HG03139 (cell line): ENCODE data around the gene ANKRD33.

Experiments used
- ATAC-seq: cut with Tn5 transposase; IDR thresholded peaks from one replicate; pipeline ENCODE4 v1.9.1; 2021; ENCODE audit not compliant: unreplicated experiment

Gene ANKRD33

GRCh38 chr12:51914034-51914923 is 26.4 kb downstream of the ANKRD33 start:
- ATAC-seq, result no peak

- no peak for ATAC-seq
Measured at GRCh38 chr12:51915003-51915625, 27.2 kb downstream of the ANKRD33 start.

DNA sequence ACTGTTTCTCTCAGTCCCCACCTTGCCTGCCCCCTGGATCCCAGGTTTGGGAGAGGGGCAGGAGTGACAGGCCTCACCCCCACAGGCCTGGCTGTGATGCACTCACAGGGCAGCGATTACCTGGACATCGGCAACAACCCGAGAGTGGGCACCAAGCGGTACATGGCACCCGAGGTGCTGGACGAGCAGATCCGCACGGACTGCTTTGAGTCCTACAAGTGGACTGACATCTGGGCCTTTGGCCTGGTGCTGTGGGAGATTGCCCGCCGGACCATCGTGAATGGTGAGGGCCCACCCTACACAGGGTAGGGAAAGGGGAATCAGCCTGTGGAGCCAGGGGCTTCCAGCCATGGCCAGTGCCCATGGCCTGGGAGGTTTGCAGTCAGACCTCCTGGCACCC is 28.0 kb downstream of the ANKRD33 start:
- no peak for ATAC-seq

- ATAC-seq, result no peak
Measured at GRCh38 chr12:51917041-51917590, 29.2 kb downstream of the ANKRD33 start.

GRCh38 chr12:51917746-51918453 is 30.0 kb downstream of the ANKRD33 start:
- ATAC-seq, result no peak

- no peak for ATAC-seq
Measured at GRCh38 chr12:51920046-51920445, 32.1 kb downstream of the ANKRD33 start.

DNA sequence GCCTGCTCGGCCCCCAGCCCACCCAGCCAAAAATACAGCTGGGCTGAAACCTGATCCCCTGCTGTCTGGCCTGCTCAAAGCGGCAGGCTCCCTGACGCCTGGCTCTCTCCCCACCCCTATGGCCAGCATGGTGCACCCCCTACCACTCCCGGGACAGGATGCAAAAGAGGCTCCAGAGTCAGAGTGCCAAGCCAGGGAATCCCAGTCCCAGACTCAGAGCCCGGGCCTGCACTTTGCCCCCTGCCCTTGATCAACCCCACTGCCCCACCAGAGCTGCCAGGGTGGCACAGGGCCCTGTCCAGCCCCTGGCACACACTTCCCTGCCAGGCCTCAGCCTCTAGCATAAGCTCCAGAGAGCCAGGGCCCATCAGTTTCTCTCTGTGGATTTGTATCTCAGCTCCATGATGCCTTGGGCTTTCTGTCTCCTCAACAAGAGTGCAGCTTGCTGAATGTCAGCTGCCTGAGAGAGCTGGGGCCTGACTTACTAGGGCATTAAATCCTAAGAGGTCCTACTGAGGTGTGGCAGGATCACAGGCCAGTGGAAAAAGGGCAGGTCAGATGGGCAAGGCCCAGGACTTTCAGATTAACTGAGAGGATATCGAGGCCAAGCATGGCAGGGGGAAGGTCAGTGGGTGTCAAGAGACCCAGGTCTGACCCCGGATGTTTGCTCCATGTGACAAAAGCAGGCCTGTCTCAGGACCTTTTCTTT is 33.3 kb downstream of the ANKRD33 start:
- no peak for ATAC-seq

- ATAC-seq, result no peak
Measured at GRCh38 chr12:51922146-51922545, 34.2 kb downstream of the ANKRD33 start.

- no peak for ATAC-seq
Measured at GRCh38 chr12:51922762-51923505, 35.0 kb downstream of the ANKRD33 start.

DNA sequence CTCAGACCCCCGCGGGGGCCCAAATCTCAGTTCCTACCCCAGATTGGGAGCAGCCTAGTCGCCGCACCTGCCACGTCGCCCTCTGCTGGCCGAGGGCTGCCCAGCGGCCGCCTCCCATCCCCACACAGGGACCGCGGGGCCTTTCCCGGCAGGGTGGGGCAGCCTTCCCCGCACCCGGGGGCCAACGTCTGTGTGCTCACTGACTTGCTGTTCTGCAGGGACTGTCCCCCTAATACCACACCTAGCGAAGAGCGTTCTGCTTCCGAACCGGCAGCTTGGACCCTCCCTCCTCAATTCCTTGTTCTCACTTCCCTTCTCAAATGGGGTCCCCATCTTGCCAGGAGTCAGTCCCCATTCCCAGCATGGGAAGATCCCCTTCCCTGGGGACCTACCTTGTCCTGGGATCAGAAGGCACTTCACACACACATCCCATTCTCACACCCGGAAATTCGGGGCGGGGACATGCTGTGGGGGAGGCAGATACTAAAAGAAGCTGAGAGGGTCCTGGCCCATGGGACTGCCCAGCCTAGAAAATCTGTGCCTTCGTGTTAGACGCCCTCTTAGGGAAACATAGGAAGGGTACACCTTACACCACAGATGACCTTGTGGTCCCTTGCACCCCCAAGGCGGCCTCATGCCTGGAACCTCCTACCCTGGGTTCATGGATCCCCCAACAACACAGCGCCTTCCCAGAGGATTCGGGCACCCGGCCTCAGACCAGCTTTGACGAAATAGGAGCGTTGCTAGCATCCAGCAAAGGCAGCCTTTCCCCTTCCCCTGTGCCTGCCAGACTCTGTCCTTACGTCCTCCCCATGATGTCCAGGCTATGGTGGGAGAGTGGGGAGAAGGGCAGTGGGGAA is 35.8 kb downstream of the ANKRD33 start:
- ATAC-seq, result no peak

GRCh38 chr12:51924551-51925319 is 36.8 kb downstream of the ANKRD33 start:
- ATAC-seq, result no peak

- ATAC-seq, result no peak
Measured at GRCh38 chr12:51925346-51926063, 37.6 kb downstream of the ANKRD33 start.

DNA sequence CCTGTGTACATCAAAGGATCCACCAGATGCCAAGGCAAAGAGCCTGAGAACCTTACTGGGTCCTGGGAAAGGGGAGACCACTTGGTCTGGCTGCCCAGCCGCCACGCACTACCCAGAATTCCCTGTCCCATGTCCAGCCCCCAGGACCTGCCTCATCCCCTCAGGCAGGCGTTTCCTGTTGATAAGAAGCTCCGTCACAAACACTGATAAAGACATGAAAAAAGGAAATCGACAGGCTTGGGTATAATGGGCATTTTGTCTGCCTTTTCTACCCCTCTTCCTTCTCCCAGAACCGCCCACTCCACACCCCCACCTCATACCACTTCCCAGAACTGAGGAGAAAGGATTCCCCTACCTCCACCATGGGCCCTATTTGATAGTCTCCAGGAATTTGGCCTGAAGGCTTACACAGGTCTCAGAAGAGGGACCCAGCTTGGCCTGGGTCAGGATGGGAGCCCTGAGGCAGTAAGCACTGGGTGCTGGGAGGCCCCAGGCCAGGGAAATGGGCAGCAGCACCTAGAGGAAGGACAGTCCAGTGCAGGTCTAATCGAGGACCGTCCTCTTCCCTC is 38.2 kb downstream of the ANKRD33 start:
- ATAC-seq, result no peak

DNA sequence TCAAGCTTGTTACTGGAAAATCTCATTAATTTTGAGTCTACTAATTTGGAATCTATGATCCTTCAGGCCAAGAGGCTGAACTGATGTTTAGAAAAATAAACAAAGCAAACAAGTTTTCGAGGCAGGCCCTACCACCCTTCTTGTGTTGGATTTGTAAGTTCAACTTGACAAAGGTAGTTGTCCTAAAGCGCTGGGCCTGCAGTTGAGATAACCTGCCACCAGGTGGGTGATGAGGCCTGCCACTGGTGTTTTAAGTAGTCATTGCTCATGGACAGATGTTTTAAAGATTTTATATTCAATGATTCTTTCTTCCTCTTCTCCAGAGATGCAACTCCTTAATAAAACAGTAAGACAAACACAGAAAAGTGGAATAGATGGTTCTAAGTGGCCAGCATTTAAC is 38.8 kb downstream of the ANKRD33 start:
- no peak for ATAC-seq

- ATAC-seq, result no peak
Measured at GRCh38 chr12:51932218-51933076, 44.5 kb downstream of the ANKRD33 start.

DNA sequence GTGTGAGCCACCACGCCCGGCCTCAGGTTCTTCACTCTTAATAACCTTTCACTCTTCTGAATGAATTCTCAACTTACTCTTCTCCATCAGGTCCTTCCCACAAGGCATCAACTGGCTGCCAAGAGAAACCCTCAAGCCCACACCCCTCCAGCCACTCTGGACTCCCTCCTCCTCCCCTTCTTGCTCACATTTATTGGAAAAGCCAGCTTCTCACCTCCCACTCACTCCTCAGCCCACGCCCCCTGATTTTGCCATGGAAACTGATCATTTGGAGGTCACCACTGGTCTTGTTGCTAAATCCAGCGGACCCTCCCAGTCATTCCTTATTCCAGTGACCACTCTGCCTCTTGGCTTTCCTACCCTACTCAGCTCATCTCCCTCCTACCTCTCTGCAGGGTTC is 46.2 kb downstream of the ANKRD33 start:
- ATAC-seq, result no peak

DNA sequence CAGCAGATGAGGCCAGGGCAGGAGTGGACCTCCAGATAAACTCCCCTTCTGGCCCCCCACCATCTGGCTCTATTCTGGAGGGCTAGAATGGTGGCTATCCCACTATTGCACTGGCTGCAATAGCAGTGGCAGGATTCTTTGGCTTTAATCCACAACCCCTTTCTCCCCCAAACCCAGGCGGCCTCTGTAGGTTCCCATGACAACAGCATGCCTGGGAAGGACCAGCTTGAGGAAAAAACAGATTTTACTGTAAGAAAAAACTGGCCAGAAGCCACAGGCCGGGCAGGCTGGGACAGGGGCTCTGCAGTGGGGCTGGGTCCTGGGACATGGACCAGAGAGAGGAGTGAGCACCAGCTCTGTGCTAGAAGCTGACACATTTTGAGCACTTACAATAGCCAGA is 50.0 kb downstream of the ANKRD33 start:
- no peak for ATAC-seq
